Lower leg skin (tissue), 3 donors: ENCODE measurements around the gene FZD4.

Source experiments
- CTCF ChIP-seq, 3 donors: fragments of 450-650 bp; IDR thresholded peaks; one replicate each; pipeline ENCODE4 v1.5.1; 2016; ENCODE audit warnings: antibody characterized with exemption in 3 of 3, mild to moderate bottlenecking in 3 of 3, moderate library complexity in 2 of 3
- POLR2A ChIP-seq, 2 donors: fragments of 450-650 bp; IDR thresholded peaks; one replicate each; pipeline ENCODE4 v1.6.1; 2016 to 2017; ENCODE audit warnings: antibody characterized with exemption in 2 of 2, mild to moderate bottlenecking in 1 of 2, moderate library complexity in 1 of 2

GRCh38 chr11:86948733-86949132 is 6.5 kb downstream of the FZD4 start:
- TF ChIP-seq CTCF (IDR thresholded peaks at IDR 0.05) (no peak), POLR2A (IDR thresholded peaks at IDR 0.05) (no peak)
